GM18858 (cell line): Measurements from ENCODE around the gene ZFAND2B.

Experiments used
- ATAC-seq: cut with Tn5 transposase; IDR thresholded peaks from one replicate; pipeline ENCODE4 v1.9.1; 2021; ENCODE audit not compliant: unreplicated experiment

The ZFAND2B gene

DNA sequence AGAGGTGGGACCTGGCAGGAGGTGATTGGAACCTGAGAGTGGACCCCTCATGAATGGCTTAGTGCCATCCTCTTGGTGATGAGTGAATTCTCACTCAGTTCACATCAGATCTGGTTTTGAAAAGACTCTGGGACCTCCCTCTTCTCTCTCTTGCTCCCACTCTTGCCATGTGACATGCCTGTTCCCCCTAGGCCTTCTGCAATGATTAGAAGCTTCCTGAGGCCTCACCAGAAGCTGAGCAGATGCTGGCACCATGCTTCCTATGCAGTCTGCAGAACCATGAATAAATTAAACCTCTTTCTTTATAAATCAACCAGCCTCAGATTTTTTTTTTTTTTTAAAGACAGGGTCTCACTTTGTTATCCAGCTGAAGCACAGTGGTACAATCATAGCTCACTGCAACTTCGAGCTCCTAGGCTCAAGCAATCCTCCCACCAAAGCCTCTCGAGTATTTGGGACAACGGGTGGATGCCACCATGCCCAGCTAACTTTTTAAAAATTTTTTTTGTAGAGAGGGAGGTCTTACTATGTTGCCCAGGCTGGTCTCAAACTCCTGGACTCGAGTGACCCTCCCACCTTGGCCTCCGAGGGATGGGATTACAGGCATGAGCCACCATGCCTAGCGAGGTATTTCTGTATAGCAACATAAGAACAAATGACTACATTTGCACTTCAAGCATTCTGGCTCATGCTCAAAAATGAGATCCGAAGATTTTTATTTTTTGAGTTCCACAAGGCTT lies 2.0 kb upstream of the ZFAND2B start:
- ATAC-seq, result no peak

DNA sequence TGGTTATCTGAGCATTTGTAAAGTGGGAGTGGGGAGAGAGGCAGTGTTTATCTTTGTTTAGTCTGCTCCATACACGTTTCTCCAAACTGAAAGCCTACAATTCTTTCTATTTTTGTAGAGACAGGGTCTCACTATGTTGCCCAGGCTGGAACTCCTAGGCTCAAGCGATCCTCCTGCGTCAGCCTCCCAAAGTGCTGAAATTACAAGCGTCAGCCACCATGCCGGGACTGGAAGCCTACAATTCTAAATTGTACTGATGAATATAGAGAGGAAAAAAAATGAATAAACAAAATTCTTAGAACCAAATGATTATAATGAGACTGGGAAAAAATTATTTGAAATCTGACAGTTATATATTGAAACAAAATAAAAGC lies 1.4 kb upstream of the ZFAND2B start:
- no peak for ATAC-seq

DNA sequence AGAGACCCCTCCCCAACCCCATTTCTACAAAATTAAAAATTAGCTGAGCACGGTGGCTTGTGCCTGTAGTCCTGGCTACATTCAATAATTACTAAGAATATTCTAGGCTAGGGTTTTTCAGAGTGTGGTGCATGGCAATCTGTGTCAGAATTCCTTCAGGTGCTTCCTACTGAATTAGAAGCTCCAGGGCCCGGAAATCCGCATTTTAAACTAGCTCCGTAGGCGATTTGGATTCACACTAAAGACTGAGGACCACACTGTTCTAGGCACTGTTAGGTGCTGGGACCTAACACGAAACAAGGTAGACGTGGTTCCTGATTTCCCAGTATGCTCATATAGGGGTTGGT lies 628 bp upstream of the ZFAND2B start:
- ATAC-seq, result no peak

DNA sequence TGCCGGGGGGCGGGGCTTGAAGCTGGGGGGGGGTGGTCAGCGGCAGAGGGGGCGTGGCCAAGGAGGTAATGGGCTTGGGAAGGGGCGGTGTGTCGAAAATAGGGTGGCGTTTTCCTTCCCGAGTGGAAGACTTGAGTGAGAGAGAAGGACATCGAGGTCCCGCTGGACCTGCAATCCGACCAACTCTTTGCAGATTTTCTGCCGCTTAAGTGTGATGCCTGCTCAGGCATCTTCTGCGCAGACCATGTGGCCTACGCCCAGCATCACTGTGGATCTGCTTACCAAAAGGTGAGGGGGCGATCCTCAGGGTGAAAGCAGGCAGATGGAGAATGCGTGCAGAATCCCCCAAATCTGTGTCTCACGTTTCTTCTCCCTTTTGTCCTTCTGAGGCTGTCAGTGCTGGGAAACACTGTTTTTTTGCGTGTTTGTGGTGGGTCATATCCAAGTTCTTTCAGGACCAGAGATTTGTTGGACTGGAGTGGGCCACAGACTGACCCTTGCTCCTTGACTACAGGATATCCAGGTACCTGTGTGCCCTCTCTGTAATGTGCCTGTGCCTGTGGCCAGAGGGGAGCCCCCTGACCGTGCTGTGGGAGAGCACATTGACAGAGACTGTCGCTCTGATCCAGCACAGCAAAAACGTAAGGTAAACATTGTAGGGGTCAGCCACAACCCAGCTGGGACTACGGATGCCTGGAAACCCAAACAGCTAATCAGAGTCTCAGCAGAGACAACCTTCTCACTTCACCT lies 727 bp downstream of the ZFAND2B start:
- ATAC-seq, result no peak

DNA sequence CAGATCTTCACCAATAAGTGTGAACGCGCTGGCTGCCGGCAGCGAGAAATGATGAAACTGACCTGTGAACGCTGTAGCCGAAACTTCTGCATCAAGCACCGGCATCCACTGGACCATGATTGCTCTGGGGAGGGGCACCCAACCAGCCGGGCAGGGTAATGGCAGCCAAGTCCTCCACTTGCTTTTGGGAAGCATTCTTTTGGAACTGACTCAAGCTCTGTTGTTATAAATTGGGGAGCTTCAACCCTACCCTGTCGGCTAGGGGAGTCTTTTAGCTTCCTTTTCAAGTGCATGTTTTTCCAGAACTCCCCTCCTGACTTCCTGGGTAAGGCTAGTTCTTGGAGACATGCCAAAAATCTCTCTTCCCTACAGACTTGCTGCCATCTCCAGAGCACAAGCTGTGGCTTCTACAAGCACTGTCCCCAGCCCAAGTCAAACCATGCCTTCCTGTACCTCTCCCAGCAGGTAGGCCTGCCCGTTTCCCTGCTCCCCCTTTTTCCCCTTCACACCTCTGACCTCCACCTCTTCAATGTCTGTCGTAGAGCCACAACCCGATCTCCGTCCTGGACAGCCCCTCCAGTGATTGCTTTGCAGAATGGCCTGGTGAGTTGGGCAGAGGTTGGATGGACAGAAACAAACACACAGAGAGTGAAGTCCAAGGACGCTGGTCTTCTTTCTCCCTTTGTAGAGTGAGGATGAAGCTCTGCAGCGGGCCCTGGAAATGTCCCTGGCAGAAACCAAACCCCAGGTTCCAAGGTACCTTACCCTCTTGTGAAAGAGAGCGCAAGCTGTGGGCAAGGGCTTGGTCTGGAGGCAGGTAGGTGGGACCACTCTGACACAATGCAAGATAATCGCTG lies 1.5 kb downstream of the ZFAND2B start:
- no peak for ATAC-seq

DNA sequence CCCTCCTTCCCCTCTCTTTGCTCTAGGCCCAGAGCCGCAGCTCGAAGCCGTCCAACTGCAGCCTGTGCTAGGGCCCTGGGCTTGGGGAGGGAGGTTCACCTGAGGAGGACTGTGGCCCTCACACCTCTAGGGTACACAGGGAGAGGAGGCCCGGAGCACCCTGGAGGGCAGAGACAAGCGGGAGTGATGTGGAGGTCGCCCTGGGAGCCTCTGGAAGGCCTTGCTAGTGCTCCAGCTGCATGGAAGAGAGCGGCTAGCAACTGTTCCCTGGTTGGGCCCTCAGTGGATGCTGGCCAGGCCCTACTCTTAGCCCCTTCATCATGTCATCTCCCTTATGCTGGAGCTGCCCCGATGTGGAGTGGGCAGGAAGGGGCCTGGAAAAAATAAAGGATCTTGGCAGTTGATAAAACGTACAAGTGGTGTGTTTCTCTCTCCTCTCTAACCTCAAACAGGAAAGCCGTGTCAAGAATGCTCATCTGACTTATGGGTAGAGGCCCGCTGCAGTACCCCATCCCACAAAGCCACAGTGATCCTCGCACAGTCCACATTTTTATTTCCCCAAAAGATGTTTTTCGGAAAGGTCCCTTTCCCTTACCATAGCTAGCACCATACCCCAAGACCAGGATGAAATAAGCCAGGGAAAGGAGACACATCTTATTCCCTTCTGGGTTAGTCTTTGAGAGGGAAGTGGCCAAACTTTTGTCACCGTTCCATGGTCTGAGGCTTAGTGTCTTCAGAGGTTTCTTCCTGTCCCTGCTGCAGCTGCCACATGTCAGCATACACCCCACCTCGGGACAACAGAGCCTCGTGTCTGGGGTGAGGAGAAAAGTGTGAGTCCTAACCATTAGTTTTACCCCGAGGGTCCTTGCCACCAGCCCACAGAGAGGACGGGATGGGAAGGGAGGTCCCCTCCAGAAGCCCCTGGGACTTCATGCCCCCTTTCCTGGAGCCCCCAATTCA lies 2.9 kb downstream of the ZFAND2B start:
- no peak for ATAC-seq

DNA sequence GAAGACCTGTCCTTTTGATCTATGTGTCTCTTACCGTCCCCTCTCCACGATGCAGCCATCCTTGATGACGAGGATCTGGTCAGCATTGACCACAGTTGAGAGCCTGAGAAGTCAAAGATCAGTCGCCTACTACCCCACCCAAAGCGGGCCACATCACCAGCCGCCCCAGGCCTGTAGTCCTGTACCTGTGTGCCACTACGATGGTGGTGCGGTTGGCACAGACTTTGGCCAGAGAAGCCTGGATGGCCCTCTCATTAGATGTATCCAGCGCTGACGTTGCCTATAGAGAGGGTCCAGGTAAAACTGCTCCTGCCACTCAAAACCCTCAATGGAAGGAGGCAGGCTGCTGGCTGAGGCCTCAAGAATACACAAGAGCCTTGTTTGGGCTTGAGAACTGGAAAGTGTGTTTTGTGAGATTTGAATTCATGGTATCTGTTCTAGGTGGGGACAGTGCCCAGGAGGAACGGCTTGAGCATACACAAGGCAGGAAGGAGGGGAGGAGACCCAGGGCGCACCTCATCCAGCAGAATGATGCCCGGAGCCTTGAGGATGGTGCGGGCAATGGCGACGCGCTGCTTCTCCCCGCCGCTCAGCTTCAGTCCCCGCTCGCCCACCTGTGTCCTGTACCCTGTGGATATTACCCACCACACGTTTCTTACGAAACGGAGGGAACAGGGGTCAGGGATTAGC lies 3.8 kb downstream of the ZFAND2B start:
- no peak for ATAC-seq

DNA sequence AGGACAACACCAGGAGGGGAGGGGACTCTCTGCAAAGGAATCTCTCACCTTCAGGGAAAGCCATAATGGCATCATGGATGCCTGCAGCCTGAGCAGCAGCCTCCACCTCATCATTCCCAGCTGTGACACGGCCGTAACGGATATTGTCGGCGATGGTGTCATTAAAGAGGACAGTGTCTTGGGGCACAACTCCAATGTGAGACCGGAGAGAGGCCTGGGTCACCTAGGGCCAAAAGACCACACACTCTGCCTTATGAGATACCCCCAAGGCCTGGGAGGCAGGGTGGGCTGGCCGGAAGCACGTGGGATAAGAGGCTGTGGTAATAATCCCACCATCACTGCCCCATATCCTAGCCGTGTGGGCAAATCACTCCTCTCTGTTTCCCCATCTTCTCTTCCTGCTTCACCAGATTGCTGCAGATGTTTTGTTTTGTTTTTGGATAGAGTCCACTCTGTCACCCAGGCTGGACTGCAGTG lies 4.3 kb downstream of the ZFAND2B start:
- ATAC-seq, result no peak

DNA sequence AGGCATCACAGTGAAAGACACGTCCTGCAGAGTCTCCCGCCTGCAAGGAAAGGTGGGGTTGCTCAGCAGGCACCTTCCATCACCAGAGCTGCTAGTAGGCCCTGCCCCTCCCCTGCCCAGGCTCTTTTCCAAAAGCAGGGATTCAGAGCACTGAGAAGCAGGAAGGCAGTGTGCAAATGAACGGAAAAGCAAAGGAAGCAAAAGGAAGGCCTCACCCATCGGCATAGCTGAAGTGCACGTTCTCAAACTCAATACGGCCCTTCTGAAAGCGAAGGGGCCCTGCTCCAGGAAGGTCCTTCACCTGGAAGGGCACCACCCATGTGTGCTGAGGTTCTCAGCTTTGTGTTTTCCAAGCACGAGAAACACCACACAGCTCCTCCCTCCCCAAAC lies 6.4 kb downstream of the ZFAND2B start:
- ATAC-seq, result no peak

DNA sequence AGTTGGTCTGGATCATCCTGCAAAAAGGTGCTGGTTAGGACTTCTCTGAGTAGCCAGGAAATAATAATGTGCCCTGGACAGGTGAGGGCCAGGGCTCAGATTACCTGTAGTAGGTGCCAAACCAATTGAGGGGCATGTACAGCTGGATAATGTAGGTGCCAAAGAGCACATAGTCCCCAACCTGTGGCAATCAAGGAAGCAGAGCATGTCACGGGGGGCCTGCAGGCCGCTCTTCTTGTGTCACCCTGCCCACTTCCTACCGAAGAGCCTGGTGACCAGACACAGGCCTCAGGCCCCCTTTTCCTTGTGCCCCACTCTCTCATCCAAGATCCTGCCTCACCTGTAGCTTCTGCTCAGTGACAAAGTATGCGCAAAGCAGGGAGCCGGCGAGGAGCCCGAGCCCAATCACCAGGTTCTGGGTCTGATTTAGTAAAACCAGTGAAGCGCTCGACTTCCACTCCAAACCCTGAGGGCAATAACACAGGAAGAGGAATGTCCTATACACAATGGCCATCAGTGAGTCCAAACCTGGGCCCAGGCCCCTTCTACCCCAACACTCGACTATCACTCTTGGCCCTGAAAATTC lies 7.0 kb downstream of the ZFAND2B start:
- no peak for ATAC-seq

DNA sequence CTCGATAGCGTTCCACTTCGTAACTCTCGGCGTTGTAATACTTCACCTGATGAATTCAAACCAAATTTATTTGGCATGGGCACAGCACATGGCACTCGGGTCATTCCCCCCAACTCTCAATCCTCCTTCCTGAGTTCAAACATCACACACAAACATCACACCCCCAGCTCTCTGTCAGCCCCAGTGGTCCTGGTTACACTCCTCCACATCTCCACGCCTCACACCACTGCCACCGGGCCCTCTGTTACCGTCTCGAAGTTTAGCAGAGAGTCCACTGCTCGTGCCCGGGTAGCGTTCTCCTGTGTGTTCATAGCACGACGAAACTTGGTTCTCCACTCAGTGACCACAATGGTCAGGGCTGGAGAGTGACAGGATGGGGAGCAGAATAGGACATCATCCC lies 7.6 kb downstream of the ZFAND2B start:
- ATAC-seq, result no peak

DNA sequence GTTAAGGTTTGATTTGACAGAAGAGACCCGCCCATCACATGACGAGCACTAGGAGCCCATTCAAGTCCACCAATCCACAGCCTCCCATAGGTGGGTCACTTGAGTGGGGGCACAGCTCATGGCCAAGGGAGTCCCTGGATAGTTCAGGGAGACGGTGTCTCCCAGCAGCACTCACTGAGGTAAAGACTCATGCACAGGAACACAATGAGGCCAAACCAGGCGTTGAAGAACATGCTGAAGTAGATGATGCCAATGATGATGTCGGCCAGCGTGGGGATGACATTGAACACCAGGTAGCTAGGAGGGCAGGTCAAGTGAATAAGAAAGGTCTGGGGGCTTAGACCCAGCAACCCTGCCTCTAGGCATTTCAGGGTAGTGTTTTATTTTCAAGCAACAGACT lies 8.2 kb downstream of the ZFAND2B start:
- ATAC-seq, result no peak

DNA sequence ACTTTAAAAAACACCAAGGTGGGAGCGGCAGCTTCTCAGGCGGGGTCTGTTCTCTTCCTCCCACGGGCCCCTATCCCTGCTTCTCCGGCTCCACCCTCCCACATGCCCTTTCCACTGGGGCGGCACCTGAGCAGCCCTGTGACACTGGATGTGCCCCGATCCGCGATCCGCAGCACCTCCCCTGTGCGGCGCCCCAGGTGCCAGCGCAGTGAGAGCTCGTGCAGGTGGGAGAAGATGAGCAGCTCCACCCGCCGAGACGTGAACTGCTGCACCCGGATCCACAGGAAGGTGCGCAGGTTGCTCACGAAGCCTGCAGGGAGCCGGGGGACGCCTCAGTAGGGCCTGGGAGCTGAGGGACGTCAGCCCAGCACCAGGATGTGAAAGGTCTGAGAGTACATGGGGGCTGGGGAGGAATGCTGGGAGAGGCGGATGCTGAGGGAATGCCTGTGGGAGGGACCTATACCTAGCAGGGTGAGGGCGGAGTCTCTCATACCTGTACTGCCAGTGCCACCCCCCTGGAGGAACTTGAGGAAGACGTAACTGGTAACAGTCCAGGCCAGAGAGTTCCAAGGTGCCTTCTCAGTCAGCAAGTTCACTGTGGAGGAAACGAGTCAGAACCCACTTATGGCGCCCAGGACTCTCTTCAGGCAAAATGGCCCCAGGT lies 9.4 kb downstream of the ZFAND2B start:
- ATAC-seq, result no peak

DNA sequence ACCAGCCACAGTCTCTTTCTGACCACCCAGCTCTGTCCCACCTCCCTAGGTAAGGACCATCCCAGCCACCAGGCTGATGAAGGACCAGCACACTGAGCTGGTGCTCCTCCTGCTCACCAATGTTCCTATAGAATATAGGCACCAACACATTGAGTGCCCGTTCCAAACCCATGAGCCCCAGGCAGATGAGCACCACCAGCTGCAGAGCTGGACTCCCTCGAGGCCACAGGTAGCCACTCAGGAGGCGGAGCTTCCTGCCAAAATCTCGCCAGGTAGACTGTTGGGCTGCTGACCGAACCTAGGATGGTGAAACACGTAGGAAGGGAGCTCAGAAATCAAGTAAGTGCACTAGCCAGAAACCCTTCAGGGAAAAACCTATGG lies 9.9 kb downstream of the ZFAND2B start:
- ATAC-seq, result no peak

DNA sequence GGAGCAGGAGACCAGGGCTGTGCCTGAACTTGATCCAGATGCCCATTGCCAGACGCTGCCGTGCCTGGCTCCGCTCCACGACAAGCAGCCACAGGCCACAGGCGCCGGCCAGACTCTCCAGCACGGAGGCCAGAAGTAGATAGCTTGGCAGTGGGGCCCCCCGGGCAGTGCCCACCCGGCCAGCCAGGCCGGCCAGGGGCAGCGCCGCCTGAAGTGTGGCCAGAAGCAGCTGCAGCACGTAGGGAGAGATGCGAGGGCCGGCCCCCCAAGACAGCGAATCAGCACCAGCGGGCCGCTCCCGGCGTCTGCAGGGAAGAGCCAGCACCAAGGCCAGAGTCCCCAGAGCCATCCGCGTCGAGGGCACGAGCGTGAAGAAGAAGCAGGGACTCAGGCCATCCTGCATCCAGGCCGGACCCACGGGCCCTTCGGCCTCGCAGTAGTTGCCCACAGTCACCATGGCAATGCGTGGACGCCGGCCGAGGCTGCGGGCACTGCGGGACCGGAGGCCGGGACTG lies 11.7 kb downstream of the ZFAND2B start:
- ATAC-seq, result peak; percentile 19

DNA sequence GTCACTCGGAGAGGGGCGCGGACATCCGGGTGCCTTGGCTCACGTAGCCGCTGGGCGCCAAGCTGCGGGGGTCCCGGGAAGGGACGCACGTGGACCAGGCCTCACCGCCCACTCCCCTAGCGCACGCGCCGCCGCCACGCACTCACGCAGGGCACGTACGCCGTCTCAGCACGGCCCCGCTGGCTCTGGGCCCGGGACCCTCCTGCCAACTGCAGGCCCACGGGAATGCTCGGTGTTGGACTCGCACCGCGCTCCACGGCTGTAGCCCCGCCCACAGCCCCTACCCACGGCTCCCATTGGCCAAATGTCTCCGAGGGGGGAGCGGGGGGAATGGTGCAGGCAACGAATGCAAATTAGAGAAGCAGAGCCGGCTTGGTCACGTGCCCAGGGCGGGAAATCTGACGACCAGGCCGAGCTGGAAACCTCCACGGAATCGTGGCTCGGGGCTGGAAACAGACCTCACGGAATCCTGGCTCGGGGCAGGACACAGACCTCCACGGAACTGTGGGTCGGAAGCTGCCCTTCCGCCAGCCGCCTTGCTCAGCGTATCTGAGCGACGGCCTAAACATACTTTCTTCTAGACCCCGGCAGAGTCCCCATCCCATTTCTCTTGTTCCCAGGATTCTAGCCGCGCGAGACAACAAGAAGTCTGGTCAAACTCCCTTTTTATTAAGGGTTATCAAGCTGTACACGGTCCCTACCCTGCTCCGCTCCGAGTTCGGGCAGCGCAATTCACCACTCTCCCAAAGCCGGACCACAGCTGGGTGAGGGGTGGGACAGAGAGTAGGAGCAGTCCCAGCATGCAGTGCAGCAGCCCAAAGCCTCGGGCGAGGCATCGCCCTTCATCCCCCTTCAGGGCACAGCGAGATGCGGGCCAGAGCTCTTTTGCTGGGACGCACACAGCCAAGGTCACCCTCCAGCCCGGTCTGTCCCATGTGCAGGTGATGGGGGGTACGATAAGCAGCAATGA lies 12.4 kb downstream of the ZFAND2B start, which contains the start of gene ABCB6:
Gene ABCB6 (minus strand): TSS at position 227 of the 970 bp plus-strand sequence. CDS start 285 bp downstream, outside the sequence.
- ATAC-seq, result peak; percentile 54

DNA sequence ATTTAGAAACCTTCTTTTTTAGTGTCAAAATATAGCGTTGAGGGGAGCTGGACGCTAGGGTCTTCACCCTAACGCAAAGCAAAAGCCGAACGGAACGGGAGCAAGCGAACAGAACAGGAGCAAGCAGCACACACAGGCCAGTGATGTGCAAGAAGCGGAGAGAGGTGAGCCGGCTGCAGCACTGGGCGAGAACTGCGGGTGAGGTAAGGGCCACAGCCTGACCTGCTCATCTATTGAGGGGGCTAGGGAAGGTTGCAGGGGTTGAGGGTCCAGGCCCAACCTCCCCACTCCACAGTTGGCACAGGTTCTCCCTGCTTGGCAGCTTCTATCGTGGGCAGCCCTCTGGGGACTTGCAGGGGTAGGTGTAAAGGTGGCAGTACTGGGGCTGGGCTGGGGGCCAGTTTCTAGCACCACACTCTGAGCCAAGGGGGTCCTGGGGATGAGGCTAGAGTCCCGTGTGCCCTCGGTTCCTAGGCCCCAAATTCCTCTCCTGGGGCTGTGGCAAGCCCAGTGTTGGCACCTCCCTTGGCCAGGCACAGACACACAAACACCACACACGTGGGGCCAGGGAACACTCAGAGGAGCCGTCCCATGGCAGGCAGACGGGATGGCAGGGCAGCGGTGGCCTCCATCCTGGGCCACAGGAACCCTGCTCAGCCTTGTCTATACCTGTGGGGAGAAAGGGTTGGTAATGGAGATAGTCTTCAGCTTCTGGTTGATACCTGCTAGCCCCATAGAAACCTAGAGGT lies 13.4 kb downstream of the ZFAND2B start:
- no peak for ATAC-seq
